GM19463 (cell line): Measurements from ENCODE around the gene CYB5R4.
"Not testable (repeated sequence)": the region's sequence is repeated elsewhere in the genome, so short reads cannot be mapped to it uniquely, and the experiment has no call there.

Source experiments
- ATAC-seq: cut with Tn5 transposase; IDR thresholded peaks from one replicate; pipeline ENCODE4 v1.9.1; 2021; ENCODE audit warnings: mild to moderate bottlenecking, moderate library complexity; ENCODE audit not compliant: unreplicated experiment

Gene CYB5R4

GRCh38 chr6:83905648-83906047 lies 46.2 kb downstream of the CYB5R4 start:
- ATAC-seq, result no peak

- not testable (repeated sequence) for ATAC-seq
Measured at GRCh38 chr6:83907623-83908390, 48.3 kb downstream of the CYB5R4 start.

GRCh38 chr6:83908813-83909212 lies 49.3 kb downstream of the CYB5R4 start:
- no peak for ATAC-seq

- no peak for ATAC-seq
Measured at GRCh38 chr6:83911278-83911677, 51.8 kb downstream of the CYB5R4 start.

GRCh38 chr6:83914953-83915352 lies 55.5 kb downstream of the CYB5R4 start:
- ATAC-seq, result no peak

- ATAC-seq, result no peak
Measured at GRCh38 chr6:83917001-83917400, 57.5 kb downstream of the CYB5R4 start.

GRCh38 chr6:83920017-83920416 lies 60.5 kb downstream of the CYB5R4 start:
- no peak for ATAC-seq

GRCh38 chr6:83921315-83921714 lies 61.8 kb downstream of the CYB5R4 start:
- ATAC-seq, result no peak

GRCh38 chr6:83927470-83927869 lies 68.0 kb downstream of the CYB5R4 start:
- no peak for ATAC-seq

GRCh38 chr6:83928286-83928685 lies 68.8 kb downstream of the CYB5R4 start:
- ATAC-seq, result no peak

- not testable (repeated sequence) for ATAC-seq
Measured at GRCh38 chr6:83946201-83946833, 86.8 kb downstream of the CYB5R4 start.

GRCh38 chr6:83947983-83948382 lies 88.5 kb downstream of the CYB5R4 start:
- ATAC-seq, result not testable (repeated sequence)

GRCh38 chr6:83948851-83949250 lies 89.4 kb downstream of the CYB5R4 start:
- no peak for ATAC-seq

GRCh38 chr6:83951423-83951822 lies 91.9 kb downstream of the CYB5R4 start:
- not testable (repeated sequence) for ATAC-seq

GRCh38 chr6:83952830-83953229 lies 93.3 kb downstream of the CYB5R4 start:
- ATAC-seq, result no peak

GRCh38 chr6:83954371-83954770 lies 94.9 kb downstream of the CYB5R4 start:
- no peak for ATAC-seq

GRCh38 chr6:83958241-83958685 lies 98.8 kb downstream of the CYB5R4 start:
- no peak for ATAC-seq

- ATAC-seq, result no peak
Measured at GRCh38 chr6:83960664-83961063, 101.2 kb downstream of the CYB5R4 start.

- ATAC-seq, result peak; percentile 72
Measured at GRCh38 chr6:83962582-83962981, 103.1 kb downstream of the CYB5R4 start.

GRCh38 chr6:83966539-83966938 lies 107.0 kb downstream of the CYB5R4 start:
- ATAC-seq, result no peak

GRCh38 chr6:83970582-83970981 lies 111.1 kb downstream of the CYB5R4 start:
- ATAC-seq, result no peak

- no peak for ATAC-seq
Measured at GRCh38 chr6:83974409-83975050, 115.0 kb downstream of the CYB5R4 start.
